Coronary artery (tissue), 2 donors: Measurements from ENCODE around the gene ACACA.

Experiments
- DNase-seq: peaks from one replicate; pipeline ENCODE4 v3.0.0-alpha.2; 2017; ENCODE audit warnings: low spot score
- H3K27ac ChIP-seq, 2 donors: fragments of 200-600 bp; sonication (generic); one replicate each; pipeline ENCODE4 v1.5.1; 2016 to 2019
- H3K4me3 ChIP-seq: fragments of 200-600 bp; sonication (generic); 2 replicates; pipeline ENCODE4 v1.5.1; 2016; ENCODE audit warnings: mild to moderate bottlenecking, moderate library complexity
- CTCF ChIP-seq: fragments of 200-600 bp; sonication (generic); IDR thresholded peaks from one replicate; pipeline ENCODE4 v1.5.1; 2019; ENCODE audit warnings: antibody characterized with exemption

ACACA gene

DNA sequence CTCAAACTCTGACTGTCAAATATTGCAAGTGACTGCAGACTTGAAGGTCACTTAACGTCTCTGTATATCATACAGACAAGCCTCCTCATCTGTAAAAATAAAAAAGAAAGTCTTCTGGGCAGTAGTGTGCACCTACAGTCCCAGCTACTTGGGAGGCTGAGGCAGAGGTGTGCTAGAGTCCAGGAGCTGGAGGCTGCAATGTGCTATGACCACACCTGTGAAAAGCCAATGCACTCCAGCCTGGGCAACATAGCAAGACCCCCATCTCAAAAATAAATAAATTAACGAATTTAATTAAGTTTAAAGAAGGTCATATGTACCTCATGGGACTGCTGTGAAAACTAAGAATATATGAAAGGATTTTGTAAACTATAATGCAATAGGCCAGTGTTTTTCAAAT, 65.8 kb downstream of the ACACA start:
- DNase-seq, result no peak
- Histone ChIP-seq H3K27ac (no peak overlapping the region), H3K4me3 (no peak overlapping the region)
- no peak for TF ChIP-seq CTCF

DNA sequence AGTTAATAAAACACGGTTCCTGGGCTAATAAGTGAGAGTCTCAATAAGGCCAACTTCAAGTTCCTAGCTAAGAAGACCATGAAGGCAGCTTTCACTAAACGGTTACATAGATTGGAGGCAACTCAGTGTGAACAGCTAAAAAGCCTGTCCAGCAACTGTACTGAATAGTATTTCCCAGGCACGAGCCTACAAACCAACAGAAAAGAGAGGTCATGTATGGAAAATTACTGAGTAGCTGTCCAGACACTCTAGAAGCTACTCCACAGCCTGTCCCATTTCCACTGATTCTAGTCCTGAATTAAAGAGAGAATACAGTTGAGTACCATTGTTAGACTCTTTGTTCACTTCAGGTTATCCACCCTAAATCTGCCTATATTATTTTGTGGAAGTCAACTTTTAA, 67.3 kb downstream of the ACACA start:
- TF ChIP-seq CTCF, result no peak
- Histone ChIP-seq H3K4me3 (no peak overlapping the region), H3K27ac (no peak overlapping the region)
- no peak for DNase-seq

DNA sequence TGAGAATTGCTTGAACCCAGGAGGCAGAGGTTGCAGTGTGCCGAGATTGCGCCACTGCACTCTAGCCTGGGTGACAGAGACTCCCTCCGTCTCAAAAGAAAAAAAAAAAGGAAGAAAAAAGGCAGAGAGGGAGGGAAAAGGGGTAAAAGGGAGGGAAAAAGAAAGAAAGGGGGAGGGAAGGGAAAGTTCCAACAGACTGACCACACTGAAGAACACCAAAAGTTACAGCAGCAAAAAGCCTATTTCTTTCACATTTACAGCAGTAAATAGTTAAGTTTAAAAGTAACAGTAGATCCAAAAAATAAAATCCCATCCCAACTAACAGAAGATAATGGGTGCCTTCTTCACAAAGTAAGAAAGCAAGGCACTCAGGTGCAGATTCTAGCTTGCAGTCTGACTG, 67.8 kb downstream of the ACACA start:
- no peak for DNase-seq
- Histone ChIP-seq H3K4me3 (no peak overlapping the region), H3K27ac (no peak overlapping the region)
- no peak for TF ChIP-seq CTCF

GRCh38 chr17:37327341-37328090, 79.1 kb downstream of the ACACA start:
- Histone ChIP-seq H3K27ac (no peak overlapping the region), H3K4me3 (no peak overlapping the region)
- DNase-seq, result no peak
- no peak for TF ChIP-seq CTCF

DNA sequence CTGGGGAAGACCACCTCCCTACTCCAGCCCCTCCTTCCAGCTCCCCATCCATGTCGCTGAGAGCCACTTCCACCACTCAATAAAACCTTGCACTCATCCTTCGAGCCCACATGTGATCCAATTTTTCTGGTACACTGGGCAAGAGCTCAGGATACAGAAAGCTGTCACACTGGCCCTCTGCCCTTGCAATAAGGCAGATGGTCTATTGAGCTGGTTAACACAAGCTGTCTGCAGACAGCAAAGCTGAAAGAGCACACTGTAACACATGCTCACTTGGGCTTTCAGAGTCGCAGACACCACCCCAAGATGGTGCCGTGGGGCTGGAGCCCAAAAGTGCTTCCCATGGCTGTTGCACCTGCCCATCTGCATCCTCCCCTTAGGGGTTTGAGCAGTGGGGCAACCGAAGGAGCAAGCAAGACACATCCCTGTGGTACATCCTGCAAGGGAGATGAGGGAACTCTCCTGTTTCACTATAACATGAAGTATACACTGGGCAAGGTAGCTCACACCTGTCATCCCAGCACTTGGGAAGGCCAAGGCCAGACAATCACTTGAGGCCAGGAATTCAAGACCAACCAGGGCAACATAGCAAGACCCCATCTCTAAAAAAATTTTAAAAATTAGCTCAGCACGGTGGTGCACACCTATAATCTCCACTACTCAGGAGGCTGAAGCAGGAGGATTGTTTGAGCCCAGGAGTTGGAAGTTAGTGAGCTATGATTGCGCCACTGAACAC, 83.6 kb downstream of the ACACA start:
- Histone ChIP-seq H3K4me3 (no peak overlapping the region), H3K27ac (no peak overlapping the region)
- DNase-seq, result no peak
- no peak for TF ChIP-seq CTCF

DNA sequence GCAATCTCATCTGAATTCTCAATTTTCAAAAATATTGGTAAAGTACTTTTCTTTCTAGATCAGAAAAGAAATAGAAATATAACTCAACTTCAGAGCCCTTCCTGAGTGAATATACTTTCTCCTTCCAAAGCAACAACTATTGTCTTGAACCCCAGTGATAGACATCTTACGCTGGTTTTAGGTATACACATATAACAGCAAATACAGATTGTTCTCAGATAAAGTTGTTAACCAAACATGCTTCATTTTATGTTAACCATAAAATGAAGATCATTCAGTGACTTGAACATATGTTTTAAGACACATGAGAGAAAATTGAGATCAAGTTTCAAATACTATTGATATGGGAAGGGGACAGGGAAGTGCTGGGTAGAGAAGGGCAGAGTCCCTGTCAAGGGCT, 84.5 kb downstream of the ACACA start:
- Histone ChIP-seq H3K27ac (no peak overlapping the region), H3K4me3 (no peak overlapping the region)
- DNase-seq, result no peak
- no peak for TF ChIP-seq CTCF
